Loucy (cell line): ENCODE results near the gene GRPR.

ENCODE experiments used
- EZH2phosphoT487 ChIP-seq: fragments of 200-600 bp; IDR thresholded peaks from 2 replicates; pipeline ENCODE4 v1.6.1; 2018; ENCODE audit warnings: antibody characterized with exemption, mild to moderate bottlenecking, moderate library complexity, borderline replicate concordance
- TF ChIP-seq, protein P1 (sequence below): fragments of 200-600 bp; sonication (generic); conservative IDR thresholded peaks from 2 replicates; pipeline ENCODE4 v1.5.1; 2014; ENCODE audit warnings: mild to moderate bottlenecking, antibody characterized with exemption, low read length

DNA sequence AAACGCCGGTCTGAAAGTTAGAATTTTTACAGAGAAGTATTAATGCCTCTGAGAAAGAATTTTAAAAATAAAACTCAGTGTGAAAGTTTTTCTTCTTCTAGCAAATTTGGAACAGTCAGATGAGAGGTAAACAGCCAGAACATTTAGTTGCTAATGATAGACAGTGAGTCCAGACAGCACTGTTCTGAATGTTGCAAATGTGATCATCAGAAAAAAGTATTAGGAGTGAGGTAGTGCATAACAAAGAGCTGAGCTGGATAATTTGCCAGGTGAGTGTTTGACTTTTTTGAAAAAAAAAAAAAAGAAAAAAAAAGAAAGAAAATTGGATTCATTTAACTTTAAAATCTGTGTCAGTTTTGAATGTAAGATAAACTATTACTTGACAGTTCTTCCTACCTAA is 42.0 kb upstream of the GRPR start:
- TF ChIP-seq, protein P1, sequence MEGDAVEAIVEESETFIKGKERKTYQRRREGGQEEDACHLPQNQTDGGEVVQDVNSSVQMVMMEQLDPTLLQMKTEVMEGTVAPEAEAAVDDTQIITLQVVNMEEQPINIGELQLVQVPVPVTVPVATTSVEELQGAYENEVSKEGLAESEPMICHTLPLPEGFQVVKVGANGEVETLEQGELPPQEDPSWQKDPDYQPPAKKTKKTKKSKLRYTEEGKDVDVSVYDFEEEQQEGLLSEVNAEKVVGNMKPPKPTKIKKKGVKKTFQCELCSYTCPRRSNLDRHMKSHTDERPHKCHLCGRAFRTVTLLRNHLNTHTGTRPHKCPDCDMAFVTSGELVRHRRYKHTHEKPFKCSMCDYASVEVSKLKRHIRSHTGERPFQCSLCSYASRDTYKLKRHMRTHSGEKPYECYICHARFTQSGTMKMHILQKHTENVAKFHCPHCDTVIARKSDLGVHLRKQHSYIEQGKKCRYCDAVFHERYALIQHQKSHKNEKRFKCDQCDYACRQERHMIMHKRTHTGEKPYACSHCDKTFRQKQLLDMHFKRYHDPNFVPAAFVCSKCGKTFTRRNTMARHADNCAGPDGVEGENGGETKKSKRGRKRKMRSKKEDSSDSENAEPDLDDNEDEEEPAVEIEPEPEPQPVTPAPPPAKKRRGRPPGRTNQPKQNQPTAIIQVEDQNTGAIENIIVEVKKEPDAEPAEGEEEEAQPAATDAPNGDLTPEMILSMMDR, result no peak
- TF ChIP-seq EZH2phosphoT487, result no peak
